Effector memory CD8-positive, alpha-beta T cell (primary cell): ENCODE measurements around the gene TMEM9B.
"Not testable (repeated sequence)": the region's sequence is repeated elsewhere in the genome, so short reads cannot be mapped to it uniquely, and the experiment has no call there.

Source experiments
- ATAC-seq: fragments of 150-1000 bp; cut with Tn5 transposase; replicated peaks from 2 replicates; pipeline ENCODE4 v1.10.0; 2021; ENCODE audit warnings: mild to moderate bottlenecking, moderate library complexity
- DNase-seq, 3 experiments: peaks; one replicate each; pipeline ENCODE4 v3.0.0; 2021
- H3K27ac Mint-ChIP-seq, 2 donors: one replicate each; pipeline ENCODE4 v1.8.0; 2022; ENCODE audit warnings: mild to moderate bottlenecking in 2 of 2, mixed read lengths in 2 of 2, moderate library complexity in 2 of 2
- H3K27me3 Mint-ChIP-seq, 2 donors: one replicate each; pipeline ENCODE4 v1.8.0; 2022; ENCODE audit warnings: mixed read lengths in 2 of 2
- H3K36me3 Mint-ChIP-seq: one replicate; pipeline ENCODE4 v1.8.0; 2022; ENCODE audit warnings: mild to moderate bottlenecking, moderate library complexity, mixed read lengths; ENCODE audit not compliant: insufficient read depth
- H3K4me1 Mint-ChIP-seq, 2 donors: one replicate each; pipeline ENCODE4 v1.8.0; 2022; ENCODE audit warnings: low read depth in 2 of 2, mixed read lengths in 2 of 2
- H3K4me3 Mint-ChIP-seq, 2 donors: one replicate each; pipeline ENCODE4 v1.8.0; 2022; ENCODE audit warnings: mild to moderate bottlenecking in 2 of 2, mixed read lengths in 2 of 2, moderate library complexity in 2 of 2
- H3K9me3 Mint-ChIP-seq, 2 donors: one replicate each; pipeline ENCODE4 v1.8.0; 2022; ENCODE audit warnings: mixed read lengths in 2 of 2

The TMEM9B gene

GRCh38 chr11:8962841-8963240 is 1.4 kb downstream of the TMEM9B start:
- Mint-ChIP-seq H3K36me3 (peaks cover 10% of the 10 kb centered on the region), H3K27me3 (no peaks in the 10 kb centered on the region), H3K27ac (peak overlapping the region; percentile 96), H3K9me3 (no peaks in the 10 kb centered on the region), H3K4me1 (peaks cover 18 to 29% of the 10 kb centered on the region in 2 donors), H3K4me3 (peak overlapping the region; percentile 90 to 95)
- ATAC-seq = no peak
- DNase-seq = no peak

- Mint-ChIP-seq H3K27ac (peak overlapping the region; percentile 64 to 71), H3K9me3 (no peaks in the 10 kb centered on the region), H3K27me3 (no peaks in the 10 kb centered on the region), H3K36me3 (peaks cover 15% of the 10 kb centered on the region), H3K4me1 (peaks cover 21 to 34% of the 10 kb centered on the region in 2 donors), H3K4me3 (no peak overlapping the region)
- ATAC-seq (no peak), DNase-seq (no peak)
Measured at GRCh38 chr11:8961401-8961800, 2.8 kb downstream of the TMEM9B start.

GRCh38 chr11:8959546-8960166 is 4.6 kb downstream of the TMEM9B start:
- H3K4me1 Mint-ChIP-seq = peaks cover 23 to 24% of the 10 kb centered on the region in 2 donors
- H3K36me3 Mint-ChIP-seq = peaks cover 28% of the 10 kb centered on the region
- ATAC-seq (no peak), DNase-seq (peak; percentile 5 to 12 (median 8))
- no peak overlapping the region for H3K4me3 Mint-ChIP-seq
- H3K27me3 Mint-ChIP-seq = no peaks in the 10 kb centered on the region
- no peak overlapping the region for H3K27ac Mint-ChIP-seq
- no peaks in the 10 kb centered on the region for H3K9me3 Mint-ChIP-seq

- Mint-ChIP-seq H3K27ac (peak overlapping the region; percentile 42 to 87), H3K36me3 (peaks cover 42% of the 10 kb centered on the region), H3K4me1 (peaks cover 10% of the 10 kb centered on the region in 2 donors), H3K27me3 (no peaks in the 10 kb centered on the region), H3K9me3 (no peaks in the 10 kb centered on the region), H3K4me3 (no peak overlapping the region)
- DNase-seq = no peak
- no peak for ATAC-seq
Measured at GRCh38 chr11:8956860-8957259, 7.4 kb downstream of the TMEM9B start.

- Mint-ChIP-seq H3K27ac (no peak overlapping the region), H3K4me3 (no peak overlapping the region), H3K27me3 (no peaks in the 10 kb centered on the region), H3K9me3 (no peaks in the 10 kb centered on the region), H3K36me3 (peaks cover 51% of the 10 kb centered on the region), H3K4me1 (no peaks in the 10 kb centered on the region)
- ATAC-seq = no peak
- no peak for DNase-seq
Measured at GRCh38 chr11:8948886-8949285, 15.4 kb downstream of the TMEM9B start.

- Mint-ChIP-seq H3K36me3 (peaks cover 45% of the 10 kb centered on the region), H3K27ac (peak overlapping the region in 1 of 2 donors; percentile 15), H3K4me1 (no peaks in the 10 kb centered on the region), H3K9me3 (no peaks in the 10 kb centered on the region), H3K4me3 (no peak overlapping the region), H3K27me3 (no peaks in the 10 kb centered on the region)
- DNase-seq (no peak), ATAC-seq (no peak)
Measured at GRCh38 chr11:8947230-8947943, 16.9 kb downstream of the TMEM9B start.

- Mint-ChIP-seq H3K36me3 (peaks cover 8% of the 10 kb centered on the region), H3K4me1 (no peaks in the 10 kb centered on the region), H3K4me3 (no peak within 1 kb of the TSS), H3K27ac (no peak within 1 kb of the TSS), H3K27me3 (peaks cover 18 to 27% of the 10 kb centered on the region in 2 donors), H3K9me3 (no peaks in the 10 kb centered on the region)
- ATAC-seq = no peak
- no peak for DNase-seq
Measured at GRCh38 chr11:8942518-8943066, 21.6 kb downstream of the TMEM9B start, which contains the start of gene ASCL3. Gene ASCL3 (minus strand): TSS chr11:8943016. CDS start chr11:8938161, 4,855 bp downstream.

- no peak overlapping the region for H3K27ac Mint-ChIP-seq
- H3K9me3 Mint-ChIP-seq = no peaks in the 10 kb centered on the region
- H3K36me3 Mint-ChIP-seq = no peaks in the 10 kb centered on the region
- H3K27me3 Mint-ChIP-seq = peaks cover 18 to 27% of the 10 kb centered on the region in 2 donors
- peaks cover 0 to 3% of the 10 kb centered on the region in 2 donors for H3K4me1 Mint-ChIP-seq
- no peak overlapping the region for H3K4me3 Mint-ChIP-seq
- no peak for ATAC-seq
- DNase-seq = no peak
Measured at GRCh38 chr11:8941341-8942103, 22.7 kb downstream of the TMEM9B start.

- no peaks in the 10 kb centered on the region for H3K9me3 Mint-ChIP-seq
- H3K36me3 Mint-ChIP-seq = no peaks in the 10 kb centered on the region
- peaks cover 0 to 3% of the 10 kb centered on the region in 2 donors for H3K4me1 Mint-ChIP-seq
- DNase-seq (no peak), ATAC-seq (no peak)
- peaks cover 18 to 29% of the 10 kb centered on the region in 2 donors for H3K27me3 Mint-ChIP-seq
- H3K27ac Mint-ChIP-seq = no peak overlapping the region
- H3K4me3 Mint-ChIP-seq = no peak overlapping the region
Measured at GRCh38 chr11:8937659-8938058, 26.6 kb downstream of the TMEM9B start.

GRCh38 chr11:8937159-8937558 is 27.1 kb downstream of the TMEM9B start:
- Mint-ChIP-seq H3K4me1 (peaks cover 0 to 3% of the 10 kb centered on the region in 2 donors), H3K9me3 (no peaks in the 10 kb centered on the region), H3K27ac (peak overlapping the region in 1 of 2 donors; percentile 2), H3K27me3 (peaks cover 18 to 34% of the 10 kb centered on the region in 2 donors), H3K36me3 (no peaks in the 10 kb centered on the region), H3K4me3 (no peak overlapping the region)
- no peak for DNase-seq
- ATAC-seq = no peak

- peaks cover 13 to 30% of the 10 kb centered on the region in 2 donors for H3K27me3 Mint-ChIP-seq
- ATAC-seq, H3K27ac Mint-ChIP-seq, H3K4me1 Mint-ChIP-seq, H3K9me3 Mint-ChIP-seq, H3K4me3 Mint-ChIP-seq, DNase-seq, H3K36me3 Mint-ChIP-seq: not testable (repeated sequence)
Measured at GRCh38 chr11:8935789-8936188, 28.5 kb downstream of the TMEM9B start.

- Mint-ChIP-seq H3K27me3 (peaks cover 6 to 22% of the 10 kb centered on the region in 2 donors), H3K9me3 (no peaks in the 10 kb centered on the region), H3K36me3 (no peaks in the 10 kb centered on the region), H3K27ac (no peak overlapping the region), H3K4me1 (peaks cover 0 to 3% of the 10 kb centered on the region in 2 donors), H3K4me3 (no peak overlapping the region)
- no peak for ATAC-seq
- no peak for DNase-seq
Measured at GRCh38 chr11:8934742-8935488, 29.3 kb downstream of the TMEM9B start.

- DNase-seq (no peak), ATAC-seq (no peak)
- H3K9me3 Mint-ChIP-seq = no peaks in the 10 kb centered on the region
- peaks cover 6 to 25% of the 10 kb centered on the region in 2 donors for H3K27me3 Mint-ChIP-seq
- no peaks in the 10 kb centered on the region for H3K36me3 Mint-ChIP-seq
- peaks cover 0 to 3% of the 10 kb centered on the region in 2 donors for H3K4me1 Mint-ChIP-seq
- no peak overlapping the region for H3K4me3 Mint-ChIP-seq
- no peak overlapping the region for H3K27ac Mint-ChIP-seq
Measured at GRCh38 chr11:8933931-8934330, 30.3 kb downstream of the TMEM9B start.
